ENCODE measurements around the gene CA10. TPM values are rescaled to one million over a fixed set of nuclear protein-coding genes. Genes with fewer than 3 reads are reported as not detected.

CA10 gene
- total RNA-seq (2014; rRNA removed; shearing (Covaris generic)) = 0.31 and 0.55 TPM in 2 replicates

DNA sequence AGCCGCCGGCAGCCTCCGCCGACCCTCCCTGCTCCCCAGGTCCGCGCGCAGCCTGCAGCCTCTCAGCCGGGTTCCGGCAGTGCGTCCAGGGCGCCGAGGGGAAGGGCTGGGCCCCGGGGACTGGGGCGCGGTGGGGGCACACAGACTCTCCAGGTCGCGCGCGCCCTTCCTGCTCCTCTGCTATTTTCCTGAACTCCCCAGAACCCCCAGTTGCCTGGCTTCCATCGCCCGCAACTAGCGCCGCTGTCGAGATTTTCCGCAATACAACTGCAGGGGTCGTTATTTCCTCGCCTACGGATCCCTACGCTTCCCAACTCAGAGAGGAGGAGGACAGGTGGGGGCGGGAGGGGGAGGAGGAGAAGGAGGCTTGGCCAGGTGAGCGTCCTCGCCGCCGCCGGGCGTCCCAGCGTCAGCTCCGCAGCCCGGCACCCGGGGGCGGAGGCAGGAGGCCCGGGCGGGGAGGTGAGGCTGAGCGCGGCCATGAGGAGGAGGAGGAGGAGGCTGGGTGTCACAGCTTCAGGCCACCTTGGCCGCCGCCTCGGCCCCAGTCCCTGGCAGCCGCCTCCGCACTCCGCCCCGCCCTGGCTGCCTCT, at the start of gene CA10:
TSS of gene CA10 (minus strand) at position 265 of the 593 bp plus-strand sequence.
- Histone ChIP-seq H3K36me3 (replicated peaks; ENCODE audit: control insufficient read depth, insufficient read depth, low read length) (no peaks in the 10 kb centered on the region), H3K4me3 (ENCODE audit: insufficient read depth, low read depth, low read length) (peak within 1 kb of the TSS; percentile 50), H3K27me3 (ENCODE audit: control insufficient read depth, insufficient read depth, low read length) (peaks cover 49% of the 10 kb centered on the region)
- DNase-seq = peak; percentile 89

DNA sequence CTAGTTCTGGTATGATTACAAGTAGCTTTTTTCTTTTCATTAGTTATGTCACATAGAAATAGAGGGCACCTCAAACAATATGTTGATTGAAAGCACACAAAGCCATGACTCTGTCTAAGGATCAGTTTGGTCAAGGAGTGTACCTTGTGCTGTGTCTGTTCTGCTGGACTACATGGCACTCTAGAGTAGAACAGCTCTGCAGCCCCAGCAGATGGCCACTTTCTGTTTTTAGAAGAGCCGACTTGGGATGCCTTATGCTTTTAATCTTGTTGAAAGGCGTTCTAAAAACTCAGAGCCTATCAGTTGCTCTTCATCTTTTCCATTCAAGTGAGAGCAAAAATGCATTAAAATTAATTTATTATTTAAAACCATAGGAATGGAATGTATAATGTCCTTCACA, 49.3 kb upstream of the CA10 start:
- Histone ChIP-seq H3K4me3 (ENCODE audit: insufficient read depth, low read depth, low read length) (no peak overlapping the region), H3K27me3 (ENCODE audit: control insufficient read depth, insufficient read depth, low read length) (no peaks in the 10 kb centered on the region), H3K36me3 (replicated peaks; ENCODE audit: control insufficient read depth, insufficient read depth, low read length) (no peaks in the 10 kb centered on the region)
- no peak for DNase-seq

DNA sequence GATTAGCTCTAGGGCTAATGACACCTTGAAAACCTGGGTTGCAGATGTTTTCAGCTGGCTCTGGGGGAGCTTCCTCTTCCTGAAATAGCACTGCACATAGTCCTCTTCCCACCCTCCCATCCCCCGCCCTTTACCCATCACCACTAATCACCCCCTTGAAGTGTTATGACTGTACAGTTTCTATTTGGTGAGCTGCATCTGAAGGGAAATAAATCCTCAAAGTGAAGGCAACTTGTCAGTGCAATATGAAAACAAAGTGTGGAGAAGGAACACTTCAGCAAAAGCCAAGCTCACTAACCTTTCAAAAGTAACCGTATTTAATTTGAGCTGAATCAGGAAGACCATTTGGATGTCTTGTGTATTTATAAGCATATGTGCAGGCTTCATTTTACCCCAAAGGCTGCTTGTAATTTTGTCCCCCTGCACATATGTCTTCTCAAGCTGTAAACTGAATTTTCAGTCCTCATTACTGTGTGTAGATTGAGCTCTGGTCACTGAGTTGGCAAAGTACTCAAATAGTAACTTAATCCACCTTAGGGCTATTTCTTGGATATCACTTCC, 44.1 kb upstream of the CA10 start:
- Histone ChIP-seq H3K4me3 (ENCODE audit: insufficient read depth, low read depth, low read length) (no peak overlapping the region), H3K27me3 (ENCODE audit: control insufficient read depth, insufficient read depth, low read length) (no peaks in the 10 kb centered on the region), H3K36me3 (replicated peaks; ENCODE audit: control insufficient read depth, insufficient read depth, low read length) (no peaks in the 10 kb centered on the region)
- no peak for DNase-seq

GRCh38 chr17:52201767-52202519, 43.4 kb upstream of the CA10 start:
- Histone ChIP-seq H3K4me3 (ENCODE audit: insufficient read depth, low read depth, low read length) (no peak overlapping the region), H3K27me3 (ENCODE audit: control insufficient read depth, insufficient read depth, low read length) (no peaks in the 10 kb centered on the region), H3K36me3 (replicated peaks; ENCODE audit: control insufficient read depth, insufficient read depth, low read length) (no peaks in the 10 kb centered on the region)
- DNase-seq = no peak

- H3K4me3 ChIP-seq (ENCODE audit: insufficient read depth, low read depth, low read length) = no peak overlapping the region
- no peak for DNase-seq
- no peaks in the 10 kb centered on the region for H3K27me3 ChIP-seq (ENCODE audit: control insufficient read depth, insufficient read depth, low read length)
- H3K36me3 ChIP-seq (replicated peaks; ENCODE audit: control insufficient read depth, insufficient read depth, low read length) = no peaks in the 10 kb centered on the region
These were observed 33.0 kb upstream of the CA10 start for GRCh38 chr17:52191491-52191890.

GRCh38 chr17:52181782-52182181, 23.3 kb upstream of the CA10 start:
- no peak overlapping the region for H3K4me3 ChIP-seq (ENCODE audit: insufficient read depth, low read depth, low read length)
- H3K27me3 ChIP-seq (ENCODE audit: control insufficient read depth, insufficient read depth, low read length) = no peaks in the 10 kb centered on the region
- H3K36me3 ChIP-seq (replicated peaks; ENCODE audit: control insufficient read depth, insufficient read depth, low read length) = no peaks in the 10 kb centered on the region
- no peak for DNase-seq

DNA sequence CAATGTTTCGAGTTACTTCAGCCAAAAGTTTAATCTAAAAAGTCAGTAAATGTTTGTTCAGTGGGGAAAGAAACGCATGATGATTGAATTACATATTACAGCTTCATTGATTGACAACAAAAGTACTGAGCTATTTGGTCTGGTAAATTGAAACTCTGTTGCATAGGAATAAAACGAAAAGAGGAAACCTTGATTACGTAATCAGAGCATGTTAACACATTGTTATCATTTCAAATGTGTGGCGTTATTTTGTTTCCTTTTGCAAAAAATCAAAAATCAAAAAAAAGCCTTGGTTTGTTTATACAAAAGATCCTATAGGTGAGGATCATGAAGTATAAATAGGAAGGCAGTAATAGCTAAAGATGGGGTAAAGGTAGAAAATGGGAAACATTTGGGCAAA, 19.5 kb upstream of the CA10 start:
- Histone ChIP-seq H3K4me3 (ENCODE audit: insufficient read depth, low read depth, low read length) (no peak overlapping the region), H3K27me3 (ENCODE audit: control insufficient read depth, insufficient read depth, low read length) (no peaks in the 10 kb centered on the region), H3K36me3 (replicated peaks; ENCODE audit: control insufficient read depth, insufficient read depth, low read length) (no peaks in the 10 kb centered on the region)
- no peak for DNase-seq

DNA sequence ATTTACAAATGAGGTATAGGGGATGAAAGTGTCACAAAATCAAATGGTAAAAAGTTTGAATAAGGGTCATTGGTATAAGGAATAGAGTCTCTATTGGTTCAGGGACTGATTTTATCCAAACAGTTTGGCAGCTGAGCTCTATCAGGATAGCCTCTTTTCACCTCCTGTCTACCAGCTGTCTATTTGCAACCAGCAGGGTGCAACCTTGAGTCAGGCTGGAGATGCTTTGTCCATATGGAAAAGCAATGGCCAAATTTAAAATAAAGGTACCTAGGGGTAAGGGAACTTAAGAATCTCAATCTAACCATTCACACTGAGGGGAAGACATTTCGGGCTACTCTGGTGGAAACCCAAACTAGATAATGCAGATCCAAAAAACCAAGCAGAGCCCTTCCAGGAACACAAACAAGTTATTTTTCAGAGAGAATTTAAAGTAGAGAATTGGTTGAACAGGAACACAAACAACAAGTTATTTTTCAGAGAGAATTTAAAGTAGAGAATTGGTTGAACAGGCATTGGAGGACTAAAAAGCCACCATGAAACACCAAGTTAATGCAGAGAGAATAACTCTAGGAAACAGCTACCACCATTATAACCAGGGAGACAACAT, 12.6 kb upstream of the CA10 start:
- Histone ChIP-seq H3K4me3 (ENCODE audit: insufficient read depth, low read depth, low read length) (no peak overlapping the region), H3K27me3 (ENCODE audit: control insufficient read depth, insufficient read depth, low read length) (no peaks in the 10 kb centered on the region), H3K36me3 (replicated peaks; ENCODE audit: control insufficient read depth, insufficient read depth, low read length) (no peaks in the 10 kb centered on the region)
- DNase-seq = peak; percentile 35

DNA sequence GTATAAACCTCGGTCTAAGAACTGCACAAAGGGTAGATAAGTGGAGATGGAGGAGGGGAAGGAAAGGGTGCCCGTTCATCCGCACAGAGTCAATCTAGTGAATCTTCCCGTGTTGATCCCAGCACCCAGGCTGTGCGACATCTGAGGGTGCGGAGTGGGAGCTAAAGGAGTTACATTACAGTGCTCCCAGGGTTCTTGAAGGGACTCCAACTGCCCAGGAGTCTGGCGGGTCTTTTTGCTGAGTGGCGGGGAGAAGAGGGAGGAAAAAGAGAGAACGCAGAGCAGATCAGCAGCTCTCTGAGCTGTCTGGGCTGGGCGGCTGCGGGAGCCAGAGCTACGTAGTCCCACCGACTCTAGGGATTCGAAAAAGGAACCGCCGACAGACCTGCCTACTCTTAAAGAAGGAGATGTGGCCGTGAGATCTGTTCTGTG, 1.6 kb upstream of the CA10 start:
- no peak for DNase-seq

DNA sequence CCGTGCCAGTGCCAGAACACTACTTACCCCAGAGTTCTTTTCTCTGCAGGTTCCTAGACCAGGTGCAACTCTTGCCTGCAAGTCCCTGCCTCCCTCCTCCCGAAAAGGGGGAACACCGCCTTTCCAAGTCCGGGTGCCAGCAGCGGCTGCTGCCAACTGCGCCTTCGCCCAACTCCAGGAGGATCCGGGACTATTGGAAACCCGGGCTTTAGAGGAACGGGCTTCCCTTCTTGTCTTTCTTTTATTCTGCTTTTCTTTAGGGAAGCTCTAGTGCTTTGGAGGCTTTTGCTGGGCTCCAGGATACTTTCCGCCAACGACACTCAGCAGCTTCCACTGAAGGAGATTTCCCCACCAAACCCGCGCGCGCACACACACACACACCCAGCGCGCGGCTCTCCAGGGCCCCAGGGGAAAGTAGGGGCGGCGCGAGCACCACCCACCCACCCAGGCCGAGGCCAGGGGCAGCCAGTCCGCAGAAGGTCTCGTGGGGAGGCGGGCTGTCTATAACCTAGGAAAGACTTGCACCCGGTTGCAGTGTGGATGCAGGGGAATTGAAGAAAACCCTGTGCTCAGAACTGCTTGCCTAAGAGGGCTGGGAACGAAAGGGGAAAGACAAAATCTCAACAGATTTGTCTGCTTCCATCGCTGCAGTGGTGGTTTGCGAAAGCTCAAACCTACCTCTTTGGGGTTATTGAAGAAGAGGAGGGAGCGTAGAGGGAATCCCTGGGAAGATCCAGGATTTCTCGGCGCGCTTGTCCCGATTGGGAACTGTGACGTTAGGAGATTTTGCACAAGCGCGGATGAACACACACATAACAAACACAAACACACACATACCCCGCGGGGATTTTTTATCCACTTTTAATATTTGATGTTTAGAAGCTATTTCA, 977 bp upstream of the CA10 start:
- no peaks in the 10 kb centered on the region for H3K36me3 ChIP-seq (replicated peaks; ENCODE audit: control insufficient read depth, insufficient read depth, low read length)
- peak overlapping the region; percentile 50 for H3K4me3 ChIP-seq (ENCODE audit: insufficient read depth, low read depth, low read length)
- peak; percentile 55 for DNase-seq
- peaks cover 49% of the 10 kb centered on the region for H3K27me3 ChIP-seq (ENCODE audit: control insufficient read depth, insufficient read depth, low read length)

More for the DNA sequence above, 1.6 kb upstream of the CA10 start:
- Histone ChIP-seq H3K36me3 (replicated peaks; ENCODE audit: control insufficient read depth, insufficient read depth, low read length) (no peaks in the 10 kb centered on the region), H3K27me3 (ENCODE audit: control insufficient read depth, insufficient read depth, low read length) (peaks cover 47% of the 10 kb centered on the region), H3K4me3 (ENCODE audit: insufficient read depth, low read depth, low read length) (no peak overlapping the region; the same call in 1 of the 2 replicates)

- Histone ChIP-seq H3K36me3 (replicated peaks; ENCODE audit: control insufficient read depth, insufficient read depth, low read length) (no peaks in the 10 kb centered on the region), H3K4me3 (ENCODE audit: insufficient read depth, low read depth, low read length) (peak overlapping the region; percentile 50), H3K27me3 (ENCODE audit: control insufficient read depth, insufficient read depth, low read length) (peaks cover 49% of the 10 kb centered on the region)
- peak; percentile 51 for DNase-seq
These were observed 688 bp downstream of the CA10 start for GRCh38 chr17:52157603-52158449.

- DNase-seq = peak; percentile 43
- peaks cover 49% of the 10 kb centered on the region for H3K27me3 ChIP-seq (ENCODE audit: control insufficient read depth, insufficient read depth, low read length)
- no peaks in the 10 kb centered on the region for H3K36me3 ChIP-seq (replicated peaks; ENCODE audit: control insufficient read depth, insufficient read depth, low read length)
- peak overlapping the region; percentile 50; the same call in 1 of the 2 replicates for H3K4me3 ChIP-seq (ENCODE audit: insufficient read depth, low read depth, low read length)
These were observed 1.6 kb downstream of the CA10 start for GRCh38 chr17:52156576-52157570.
